ENCODE measurements around the gene SPDYE16. TPM values are rescaled to one million over a fixed set of nuclear protein-coding genes. Genes with fewer than 3 reads are reported as not detected.
"Not testable (repeated sequence)": the region's sequence is repeated elsewhere in the genome, so short reads cannot be mapped to it uniquely, and the experiment has no call there.

The SPDYE16 gene
- 0.11 and 1.8 TPM in 2 replicates for total RNA-seq
- polyA plus RNA-seq (2012) = 0.49 TPM

- DNase-seq (ENCODE audit: low read depth) = not testable (repeated sequence)
Measured at GRCh38 chr7:76543197-76543596, at the start of gene SPDYE16. Gene SPDYE16, minus strand, starts transcription at chr7:76543297. Its CDS starts 1,838 bp downstream, at chr7:76541459.

- not testable (repeated sequence) for DNase-seq (ENCODE audit: low read depth)
Measured at GRCh38 chr7:76592694-76593093, 49.6 kb upstream of the SPDYE16 start.

- not testable (repeated sequence) for DNase-seq (ENCODE audit: low read depth)
Measured at GRCh38 chr7:76591602-76592304, 48.7 kb upstream of the SPDYE16 start.

- DNase-seq (ENCODE audit: low read depth) = peak; percentile 18
Measured at GRCh38 chr7:76591033-76591432, 47.9 kb upstream of the SPDYE16 start.

- not testable (repeated sequence) for DNase-seq (ENCODE audit: low read depth)
Measured at GRCh38 chr7:76588586-76588985, 45.5 kb upstream of the SPDYE16 start.

- not testable (repeated sequence) for DNase-seq (ENCODE audit: low read depth)
Measured at GRCh38 chr7:76586585-76587315, 43.7 kb upstream of the SPDYE16 start.

- peak; percentile 21 for DNase-seq (ENCODE audit: low read depth)
Measured at GRCh38 chr7:76583636-76584281, 40.7 kb upstream of the SPDYE16 start.

- DNase-seq (ENCODE audit: low read depth) = peak; percentile 81
Measured at GRCh38 chr7:76582848-76583631, 39.9 kb upstream of the SPDYE16 start.

- DNase-seq (ENCODE audit: low read depth) = not testable (repeated sequence)
Measured at GRCh38 chr7:76575919-76576655, 33.0 kb upstream of the SPDYE16 start.

- DNase-seq (ENCODE audit: low read depth) = not testable (repeated sequence)
Measured at GRCh38 chr7:76575431-76575830, 32.3 kb upstream of the SPDYE16 start.

GRCh38 chr7:76572296-76572695 is 29.2 kb upstream of the SPDYE16 start:
- not testable (repeated sequence) for DNase-seq (ENCODE audit: low read depth)

GRCh38 chr7:76570324-76570775 is 27.3 kb upstream of the SPDYE16 start:
- not testable (repeated sequence) for DNase-seq (ENCODE audit: low read depth)

- DNase-seq (ENCODE audit: low read depth) = not testable (repeated sequence)
Measured at GRCh38 chr7:76568742-76569141, 25.6 kb upstream of the SPDYE16 start.

- DNase-seq (ENCODE audit: low read depth) = not testable (repeated sequence)
Measured at GRCh38 chr7:76567753-76568152, 24.7 kb upstream of the SPDYE16 start.

GRCh38 chr7:76567311-76567710 is 24.2 kb upstream of the SPDYE16 start:
- not testable (repeated sequence) for DNase-seq (ENCODE audit: low read depth)

GRCh38 chr7:76565001-76565400 is 21.9 kb upstream of the SPDYE16 start:
- not testable (repeated sequence) for DNase-seq (ENCODE audit: low read depth)

- not testable (repeated sequence) for DNase-seq (ENCODE audit: low read depth)
Measured at GRCh38 chr7:76561342-76561741, 18.2 kb upstream of the SPDYE16 start.

- not testable (repeated sequence) for DNase-seq (ENCODE audit: low read depth)
Measured at GRCh38 chr7:76560157-76560556, 17.1 kb upstream of the SPDYE16 start.

GRCh38 chr7:76559685-76560084 is 16.6 kb upstream of the SPDYE16 start:
- not testable (repeated sequence) for DNase-seq (ENCODE audit: low read depth)

GRCh38 chr7:76551992-76552391 is 8.9 kb upstream of the SPDYE16 start:
- DNase-seq (ENCODE audit: low read depth) = not testable (repeated sequence)
